ENCODE results near the gene AMFR. TPM values are rescaled to one million over a fixed set of nuclear protein-coding genes. Genes with fewer than 3 reads are reported as not detected.

AMFR gene
- total and polyA plus RNA-seq, 2 of the 13 experiments (the other 11 are each of a cell fraction or from before 2014, with no cell fraction given): 52.9 to 108 TPM

DNA sequence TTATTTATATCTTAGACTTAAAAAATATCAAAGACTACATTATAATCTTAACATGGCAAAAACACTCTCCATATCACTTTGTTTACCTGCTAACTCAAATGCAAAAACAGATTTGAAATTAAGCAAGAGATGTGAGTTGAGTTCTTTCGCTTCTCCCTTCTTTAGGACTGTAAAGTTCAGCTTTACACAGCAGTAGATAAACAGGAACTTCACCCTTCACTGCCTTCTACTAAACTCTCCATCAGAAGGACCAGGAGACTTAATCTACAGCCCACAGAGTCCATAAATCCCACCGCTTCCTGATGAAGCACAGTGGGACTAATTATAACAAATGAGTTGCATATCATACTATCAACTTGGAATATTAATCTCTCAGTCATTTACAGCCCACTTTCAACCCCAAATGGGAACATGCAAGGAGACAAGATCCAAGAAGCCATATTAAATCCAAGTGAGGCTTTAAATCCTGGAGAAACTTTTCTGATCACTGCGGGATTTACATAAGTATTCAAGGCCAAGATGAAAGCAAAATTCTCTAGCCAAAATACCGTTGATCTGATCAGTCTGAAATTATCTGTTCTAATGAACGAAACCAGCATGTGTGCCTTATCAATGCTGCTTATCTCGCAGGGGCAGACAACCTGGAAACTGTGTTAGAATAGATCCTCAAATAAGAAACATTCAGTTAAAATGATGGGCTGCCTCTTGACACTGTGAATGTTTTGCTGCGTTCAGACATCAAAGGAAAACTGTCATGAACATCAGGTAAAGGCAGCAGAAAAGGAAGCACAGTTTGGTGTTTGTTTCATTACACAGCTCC lies 1.6 kb downstream of the AMFR start (continued):
- TF ChIP-seq, protein P1, sequence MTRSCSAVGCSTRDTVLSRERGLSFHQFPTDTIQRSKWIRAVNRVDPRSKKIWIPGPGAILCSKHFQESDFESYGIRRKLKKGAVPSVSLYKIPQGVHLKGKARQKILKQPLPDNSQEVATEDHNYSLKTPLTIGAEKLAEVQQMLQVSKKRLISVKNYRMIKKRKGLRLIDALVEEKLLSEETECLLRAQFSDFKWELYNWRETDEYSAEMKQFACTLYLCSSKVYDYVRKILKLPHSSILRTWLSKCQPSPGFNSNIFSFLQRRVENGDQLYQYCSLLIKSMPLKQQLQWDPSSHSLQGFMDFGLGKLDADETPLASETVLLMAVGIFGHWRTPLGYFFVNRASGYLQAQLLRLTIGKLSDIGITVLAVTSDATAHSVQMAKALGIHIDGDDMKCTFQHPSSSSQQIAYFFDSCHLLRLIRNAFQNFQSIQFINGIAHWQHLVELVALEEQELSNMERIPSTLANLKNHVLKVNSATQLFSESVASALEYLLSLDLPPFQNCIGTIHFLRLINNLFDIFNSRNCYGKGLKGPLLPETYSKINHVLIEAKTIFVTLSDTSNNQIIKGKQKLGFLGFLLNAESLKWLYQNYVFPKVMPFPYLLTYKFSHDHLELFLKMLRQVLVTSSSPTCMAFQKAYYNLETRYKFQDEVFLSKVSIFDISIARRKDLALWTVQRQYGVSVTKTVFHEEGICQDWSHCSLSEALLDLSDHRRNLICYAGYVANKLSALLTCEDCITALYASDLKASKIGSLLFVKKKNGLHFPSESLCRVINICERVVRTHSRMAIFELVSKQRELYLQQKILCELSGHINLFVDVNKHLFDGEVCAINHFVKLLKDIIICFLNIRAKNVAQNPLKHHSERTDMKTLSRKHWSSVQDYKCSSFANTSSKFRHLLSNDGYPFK (CRISPR knock-in tag; IDR thresholded peaks at IDR 0.05; ENCODE audit: borderline replicate concordance): no peak
- TF ChIP-seq, protein P2, sequence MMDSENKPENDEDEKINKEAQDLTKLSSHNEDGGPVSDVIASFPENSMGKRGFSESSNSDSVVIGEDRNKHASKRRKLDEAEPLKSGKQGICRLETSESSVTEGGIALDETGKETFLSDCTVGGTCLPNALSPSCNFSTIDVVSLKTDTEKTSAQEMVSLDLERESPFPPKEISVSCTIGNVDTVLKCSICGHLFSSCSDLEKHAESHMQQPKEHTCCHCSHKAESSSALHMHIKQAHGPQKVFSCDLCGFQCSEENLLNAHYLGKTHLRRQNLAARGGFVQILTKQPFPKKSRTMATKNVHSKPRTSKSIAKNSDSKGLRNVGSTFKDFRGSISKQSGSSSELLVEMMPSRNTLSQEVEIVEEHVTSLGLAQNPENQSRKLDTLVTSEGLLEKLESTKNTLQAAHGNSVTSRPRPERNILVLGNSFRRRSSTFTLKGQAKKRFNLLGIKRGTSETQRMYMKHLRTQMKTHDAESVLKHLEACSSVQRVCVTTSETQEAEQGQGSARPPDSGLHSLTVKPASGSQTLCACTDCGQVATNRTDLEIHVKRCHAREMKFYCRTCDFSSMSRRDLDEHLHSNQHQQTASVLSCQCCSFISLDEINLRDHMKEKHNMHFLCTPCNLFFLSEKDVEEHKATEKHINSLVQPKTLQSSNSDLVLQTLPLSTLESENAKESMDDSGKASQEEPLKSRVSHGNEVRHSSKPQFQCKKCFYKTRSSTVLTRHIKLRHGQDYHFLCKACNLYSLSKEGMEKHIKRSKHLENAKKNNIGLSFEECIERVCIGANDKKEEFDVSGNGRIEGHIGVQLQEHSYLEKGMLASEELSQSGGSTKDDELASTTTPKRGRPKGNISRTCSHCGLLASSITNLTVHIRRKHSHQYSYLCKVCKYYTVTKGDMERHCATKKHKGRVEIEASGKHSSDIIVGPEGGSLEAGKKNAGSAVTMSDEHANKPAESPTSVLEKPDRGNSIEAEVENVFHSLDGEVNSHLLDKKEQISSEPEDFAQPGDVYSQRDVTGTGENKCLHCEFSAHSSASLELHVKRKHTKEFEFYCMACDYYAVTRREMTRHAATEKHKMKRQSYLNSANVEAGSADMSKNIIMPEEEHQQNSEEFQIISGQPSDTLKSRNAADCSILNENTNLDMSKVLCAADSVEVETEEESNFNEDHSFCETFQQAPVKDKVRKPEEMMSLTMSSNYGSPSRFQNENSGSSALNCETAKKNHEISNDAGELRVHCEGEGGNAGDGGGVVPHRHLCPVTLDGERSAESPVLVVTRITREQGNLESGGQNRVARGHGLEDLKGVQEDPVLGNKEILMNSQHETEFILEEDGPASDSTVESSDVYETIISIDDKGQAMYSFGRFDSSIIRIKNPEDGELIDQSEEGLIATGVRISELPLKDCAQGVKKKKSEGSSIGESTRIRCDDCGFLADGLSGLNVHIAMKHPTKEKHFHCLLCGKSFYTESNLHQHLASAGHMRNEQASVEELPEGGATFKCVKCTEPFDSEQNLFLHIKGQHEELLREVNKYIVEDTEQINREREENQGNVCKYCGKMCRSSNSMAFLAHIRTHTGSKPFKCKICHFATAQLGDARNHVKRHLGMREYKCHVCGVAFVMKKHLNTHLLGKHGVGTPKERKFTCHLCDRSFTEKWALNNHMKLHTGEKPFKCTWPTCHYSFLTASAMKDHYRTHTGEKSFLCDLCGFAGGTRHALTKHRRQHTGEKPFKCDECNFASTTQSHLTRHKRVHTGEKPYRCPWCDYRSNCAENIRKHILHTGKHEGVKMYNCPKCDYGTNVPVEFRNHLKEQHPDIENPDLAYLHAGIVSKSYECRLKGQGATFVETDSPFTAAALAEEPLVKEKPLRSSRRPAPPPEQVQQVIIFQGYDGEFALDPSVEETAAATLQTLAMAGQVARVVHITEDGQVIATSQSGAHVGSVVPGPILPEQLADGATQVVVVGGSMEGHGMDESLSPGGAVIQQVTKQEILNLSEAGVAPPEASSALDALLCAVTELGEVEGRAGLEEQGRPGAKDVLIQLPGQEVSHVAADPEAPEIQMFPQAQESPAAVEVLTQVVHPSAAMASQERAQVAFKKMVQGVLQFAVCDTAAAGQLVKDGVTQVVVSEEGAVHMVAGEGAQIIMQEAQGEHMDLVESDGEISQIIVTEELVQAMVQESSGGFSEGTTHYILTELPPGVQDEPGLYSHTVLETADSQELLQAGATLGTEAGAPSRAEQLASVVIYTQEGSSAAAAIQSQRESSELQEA (CRISPR knock-in tag; IDR thresholded peaks at IDR 0.05; ENCODE audit: not compliant biosample characterization): no peak
- no peak for TF ChIP-seq SAFB2 (CRISPR knock-in tag; IDR thresholded peaks at IDR 0.05; ENCODE audit: borderline replicate concordance, low read depth)
- TF ChIP-seq THAP11 (CRISPR knock-in tag; IDR thresholded peaks at IDR 0.05): no peak
- TF ChIP-seq NR2C2 (CRISPR knock-in tag; IDR thresholded peaks at IDR 0.05; ENCODE audit: borderline replicate concordance): no peak
- peak; percentile 36 for TF ChIP-seq ZNF781 (CRISPR knock-in tag; IDR thresholded peaks at IDR 0.05; ENCODE audit: borderline replicate concordance, not compliant biosample characterization)
- 0 out of 2 replicates have a peak, but pooled peaks have one; percentile 21 for TF ChIP-seq HNF4G (IDR thresholded peaks at IDR 0.05; ENCODE audit: borderline replicate concordance, low read depth, low read length)
- TF ChIP-seq HNF4G (CRISPR knock-in tag; IDR thresholded peaks at IDR 0.05; ENCODE audit: borderline replicate concordance, low read depth): no peak
- 0 out of 2 replicates have a peak, but pooled peaks have one; percentile 9 for TF ChIP-seq CREM (IDR thresholded peaks at IDR 0.05)
- TF ChIP-seq CREM (CRISPR knock-in tag; IDR thresholded peaks at IDR 0.05): no peak
- TF ChIP-seq, protein P3, sequence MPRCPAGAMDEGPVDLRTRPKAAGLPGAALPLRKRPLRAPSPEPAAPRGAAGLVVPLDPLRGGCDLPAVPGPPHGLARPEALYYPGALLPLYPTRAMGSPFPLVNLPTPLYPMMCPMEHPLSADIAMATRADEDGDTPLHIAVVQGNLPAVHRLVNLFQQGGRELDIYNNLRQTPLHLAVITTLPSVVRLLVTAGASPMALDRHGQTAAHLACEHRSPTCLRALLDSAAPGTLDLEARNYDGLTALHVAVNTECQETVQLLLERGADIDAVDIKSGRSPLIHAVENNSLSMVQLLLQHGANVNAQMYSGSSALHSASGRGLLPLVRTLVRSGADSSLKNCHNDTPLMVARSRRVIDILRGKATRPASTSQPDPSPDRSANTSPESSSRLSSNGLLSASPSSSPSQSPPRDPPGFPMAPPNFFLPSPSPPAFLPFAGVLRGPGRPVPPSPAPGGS (CRISPR knock-in tag; IDR thresholded peaks at IDR 0.05): no peak
- no peak for TF ChIP-seq ZFP36L1 (CRISPR knock-in tag; IDR thresholded peaks at IDR 0.05)
- TF ChIP-seq, protein P4, sequence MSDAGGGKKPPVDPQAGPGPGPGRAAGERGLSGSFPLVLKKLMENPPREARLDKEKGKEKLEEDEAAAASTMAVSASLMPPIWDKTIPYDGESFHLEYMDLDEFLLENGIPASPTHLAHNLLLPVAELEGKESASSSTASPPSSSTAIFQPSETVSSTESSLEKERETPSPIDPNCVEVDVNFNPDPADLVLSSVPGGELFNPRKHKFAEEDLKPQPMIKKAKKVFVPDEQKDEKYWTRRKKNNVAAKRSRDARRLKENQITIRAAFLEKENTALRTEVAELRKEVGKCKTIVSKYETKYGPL (CRISPR knock-in tag; IDR thresholded peaks at IDR 0.05): no peak
- TF ChIP-seq HDAC2 (CRISPR knock-in tag; IDR thresholded peaks at IDR 0.05): peak; percentile 10; the same call in 1 of the 2 replicates
- no peak for TF ChIP-seq ATAD3A (CRISPR knock-in tag; IDR thresholded peaks at IDR 0.05)
- TF ChIP-seq ZNF335 (CRISPR knock-in tag; IDR thresholded peaks at IDR 0.05): no peak
